Stimulated activated CD8-positive, alpha-beta memory T cell treated with anti-CD3 and anti-CD28 coated beads, Interleukin-15, amount 100 ng/mL, for 48 hours (primary cell): ENCODE data around the gene MANSC1.
"Not testable (repeated sequence)": the region's sequence is repeated elsewhere in the genome, so short reads cannot be mapped to it uniquely, and the experiment has no call there.

Experiments used
- DNase-seq, 2 donors: peaks; one replicate each; pipeline ENCODE4 v3.0.0-alpha.2; 2020; ENCODE audit warnings: low read depth in 2 of 2

MANSC1 gene

DNA sequence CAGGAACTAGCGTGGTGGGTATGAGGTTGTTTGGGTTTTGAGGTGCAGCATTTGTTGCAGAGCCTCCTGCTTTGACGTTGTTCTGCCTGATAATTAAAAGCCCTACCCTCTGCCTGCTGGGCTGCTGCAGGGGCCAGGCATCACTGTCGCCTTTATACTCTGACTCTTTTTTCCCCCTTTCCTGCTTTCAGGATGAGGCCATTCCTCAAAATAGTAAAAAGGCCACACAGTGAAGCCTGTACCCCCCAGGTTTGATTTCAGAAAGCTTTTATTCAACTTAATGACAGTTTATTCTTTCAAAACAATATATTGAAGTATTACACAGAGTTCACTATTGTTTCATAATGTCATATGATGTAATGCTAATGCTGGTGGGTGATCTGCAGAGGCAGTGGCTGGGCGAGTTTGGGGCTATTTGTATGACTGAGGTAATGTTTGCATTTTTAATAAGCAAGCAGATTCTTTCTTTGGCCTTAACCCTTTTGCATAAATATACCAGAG is 15.9 kb upstream of the MANSC1 start:
- no peak for DNase-seq

DNA sequence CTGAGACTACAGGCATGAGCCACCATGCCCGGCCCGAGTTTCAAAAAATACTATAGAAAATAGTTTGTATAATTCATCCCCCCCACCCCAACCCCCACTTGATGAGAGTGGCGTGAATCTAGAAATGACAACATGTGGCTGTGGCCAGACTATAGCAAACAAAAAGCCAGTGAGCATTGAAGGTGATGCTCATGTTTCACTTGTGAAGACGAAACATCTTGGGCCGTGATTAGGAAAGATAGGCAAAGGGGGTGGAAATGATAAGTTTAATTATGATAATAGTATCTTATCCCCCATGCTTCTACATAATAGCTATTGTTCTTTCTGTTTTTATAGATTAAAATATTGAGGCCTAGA is 15.4 kb upstream of the MANSC1 start:
- no peak for DNase-seq

DNA sequence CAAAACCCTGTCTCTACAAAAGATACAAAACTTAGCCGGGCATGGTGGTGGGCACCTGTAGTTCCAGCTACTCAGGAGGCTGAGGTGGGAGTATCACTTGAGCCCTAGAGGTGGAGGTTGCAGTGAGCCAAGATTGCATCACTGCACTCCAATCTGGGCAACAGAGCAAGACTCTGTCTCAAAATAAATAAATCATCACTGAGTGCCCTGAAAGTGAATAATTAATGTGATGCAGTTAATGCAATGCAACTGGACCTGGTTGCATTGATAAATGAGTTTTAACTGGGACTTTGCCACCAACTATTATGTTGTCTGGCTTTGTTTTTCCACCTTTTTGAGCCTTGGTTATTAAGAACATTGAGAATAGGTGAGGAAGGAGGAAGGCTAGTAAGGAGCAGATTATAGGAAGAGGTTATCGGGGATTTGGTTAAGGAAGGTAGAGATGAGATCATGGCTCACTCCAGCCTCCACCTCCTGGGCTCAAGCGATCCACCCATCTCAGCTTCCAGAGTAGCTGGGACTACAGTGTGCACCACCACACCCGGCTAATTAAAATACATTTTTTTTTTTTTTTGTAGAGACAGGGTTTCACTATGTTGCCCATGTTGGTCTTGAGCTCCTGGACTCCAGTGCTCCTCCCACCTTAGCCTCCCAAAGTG is 14.9 kb upstream of the MANSC1 start:
- DNase-seq, result no peak

DNA sequence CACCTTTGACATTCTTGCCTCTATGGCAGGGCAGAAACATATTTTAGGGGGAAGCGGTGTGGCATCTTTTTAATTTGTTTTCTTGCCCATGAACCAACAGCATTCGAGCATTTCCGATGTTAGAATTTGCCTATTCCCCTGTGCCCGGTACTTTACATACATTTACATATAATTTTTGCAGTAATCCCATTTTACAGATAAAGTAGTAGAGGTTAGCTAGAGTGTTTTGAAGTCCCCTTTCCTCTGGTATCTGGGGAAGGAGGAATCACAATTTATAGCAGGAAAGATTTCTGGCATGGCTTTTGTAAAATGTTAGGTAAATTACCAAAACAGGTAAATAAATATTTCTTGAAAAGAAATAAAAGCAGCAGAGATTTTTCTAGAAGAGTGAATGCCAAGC is 8.5 kb upstream of the MANSC1 start:
- DNase-seq, result no peak

DNA sequence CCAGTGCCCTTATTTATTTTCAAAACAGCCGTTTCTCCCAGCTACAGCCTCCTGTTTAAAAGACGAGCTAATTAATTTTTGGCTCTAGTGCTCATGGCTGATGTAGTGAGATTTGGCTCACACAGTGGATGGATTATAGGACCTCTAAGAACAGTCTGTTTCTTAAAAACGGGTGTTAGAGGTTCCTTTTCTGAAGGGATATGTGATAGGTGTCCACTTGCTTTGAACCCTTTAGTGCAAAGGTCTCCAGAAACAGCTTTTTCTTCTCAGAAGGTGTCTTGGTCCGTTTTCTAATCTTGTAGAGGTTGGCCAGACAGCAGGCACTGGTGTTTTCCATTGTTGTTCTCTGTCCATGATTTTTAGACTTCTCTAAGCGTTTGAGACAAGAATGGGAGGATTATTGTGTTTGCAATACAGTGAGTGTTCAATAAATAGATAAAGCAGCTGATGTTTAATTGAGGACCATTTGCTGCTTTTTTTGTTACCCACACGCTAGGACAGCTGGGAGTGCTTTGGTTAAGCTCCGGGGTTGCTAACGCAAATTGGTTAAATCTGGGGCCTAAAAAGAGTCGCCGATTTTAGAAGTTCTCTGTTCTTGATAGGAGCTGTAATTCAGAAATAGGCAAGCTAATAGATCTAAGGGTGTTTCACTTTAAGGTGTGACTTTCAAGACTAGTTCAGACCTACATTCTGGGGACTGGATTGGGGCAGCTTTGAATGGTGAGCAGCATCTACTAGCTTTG is 7.8 kb upstream of the MANSC1 start:
- DNase-seq, result no peak

DNA sequence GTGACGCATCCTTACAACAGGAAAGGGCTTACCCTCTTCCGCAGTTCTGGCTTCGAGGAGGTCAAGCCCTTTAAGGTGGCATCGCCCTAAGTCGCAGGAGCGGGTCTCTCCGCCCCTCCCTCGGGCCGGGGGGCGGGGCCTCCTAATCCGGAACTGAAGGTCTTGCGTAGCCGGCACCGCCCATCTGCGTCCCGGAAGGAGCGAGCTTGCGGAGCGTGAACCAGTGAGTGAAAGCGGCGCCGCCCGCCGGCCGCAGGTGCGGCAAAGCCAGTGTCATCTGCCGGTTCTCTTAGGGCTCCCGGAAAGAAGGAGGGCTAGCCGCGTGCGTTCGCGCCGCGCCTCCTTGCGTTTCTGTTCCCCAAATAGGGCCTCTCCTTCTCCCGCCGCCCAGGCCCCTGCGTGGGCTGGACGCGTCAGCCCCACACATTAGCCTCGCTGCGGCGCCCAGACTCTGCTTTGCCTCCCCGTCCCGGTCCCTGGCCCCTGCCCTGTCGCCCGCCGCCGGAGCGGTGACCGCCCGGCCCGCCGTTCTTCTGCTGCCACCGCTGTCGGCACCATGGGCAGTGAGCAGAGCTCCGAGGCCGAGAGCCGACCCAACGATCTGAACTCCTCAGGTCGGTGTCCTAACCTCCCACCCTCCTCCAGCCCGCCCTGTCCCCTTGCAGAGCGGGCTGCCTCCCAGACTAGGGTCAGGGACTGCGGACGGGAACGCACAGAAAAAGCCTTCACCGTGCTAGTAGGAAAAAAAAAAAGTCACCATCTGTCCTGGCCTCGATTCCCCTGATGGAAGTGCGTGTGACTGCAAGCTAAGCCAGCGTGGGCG is 7.1 kb upstream of the MANSC1 start, which contains the start of gene BORCS5:
BORCS5 (plus strand) TSS at position 183 of the 823 bp plus-strand sequence; CDS start at position 557, 374 bp downstream.
- DNase-seq, result peak; percentile 97 to 99

DNA sequence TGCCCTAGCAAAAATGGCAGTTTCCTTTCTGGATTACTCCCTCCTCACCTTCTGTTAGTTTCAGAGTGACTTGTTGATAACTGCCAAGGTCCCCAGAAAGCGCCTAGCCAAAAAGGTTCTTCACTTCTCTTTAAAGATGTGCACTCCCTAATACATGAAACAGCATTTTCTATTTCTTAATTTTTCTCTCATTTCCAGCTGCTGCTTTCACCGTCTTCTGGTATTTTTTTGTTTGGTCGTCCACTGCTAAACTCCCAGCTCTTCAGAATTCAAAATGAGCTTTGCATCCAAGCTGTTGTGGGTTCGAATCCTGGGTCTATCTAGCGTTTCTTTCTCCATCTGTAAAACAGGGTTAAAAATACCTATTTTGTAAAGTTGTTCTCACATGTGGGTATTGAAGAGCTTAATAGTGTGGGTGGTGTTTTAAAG is 6.4 kb upstream of the MANSC1 start:
- DNase-seq, result no peak

DNA sequence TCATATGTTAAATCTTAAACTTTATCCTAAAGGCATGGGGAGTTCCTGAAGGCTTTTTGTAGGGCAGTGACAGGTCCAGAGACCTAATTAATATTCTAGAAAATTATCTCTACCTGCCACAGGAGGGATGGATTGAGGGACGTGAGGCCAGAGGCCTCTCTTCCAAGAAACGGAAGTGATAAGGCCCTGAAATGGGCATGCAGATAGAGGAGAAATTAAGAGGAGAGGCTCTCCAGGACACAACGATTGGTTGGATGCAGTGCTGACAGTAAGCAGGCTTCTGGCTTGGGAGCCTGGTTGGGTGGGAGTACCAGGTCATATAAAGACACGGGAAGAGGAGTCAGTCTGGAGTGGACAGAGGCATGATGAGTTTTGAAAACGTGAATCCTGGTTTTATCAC is 3.8 kb upstream of the MANSC1 start:
- DNase-seq, result no peak

- DNase-seq, result no peak
Observed at GRCh38 chr12:12353276-12353675, 3.2 kb upstream of the MANSC1 start.

GRCh38 chr12:12351468-12352185 is 1.6 kb upstream of the MANSC1 start:
- not testable (repeated sequence) for DNase-seq

DNA sequence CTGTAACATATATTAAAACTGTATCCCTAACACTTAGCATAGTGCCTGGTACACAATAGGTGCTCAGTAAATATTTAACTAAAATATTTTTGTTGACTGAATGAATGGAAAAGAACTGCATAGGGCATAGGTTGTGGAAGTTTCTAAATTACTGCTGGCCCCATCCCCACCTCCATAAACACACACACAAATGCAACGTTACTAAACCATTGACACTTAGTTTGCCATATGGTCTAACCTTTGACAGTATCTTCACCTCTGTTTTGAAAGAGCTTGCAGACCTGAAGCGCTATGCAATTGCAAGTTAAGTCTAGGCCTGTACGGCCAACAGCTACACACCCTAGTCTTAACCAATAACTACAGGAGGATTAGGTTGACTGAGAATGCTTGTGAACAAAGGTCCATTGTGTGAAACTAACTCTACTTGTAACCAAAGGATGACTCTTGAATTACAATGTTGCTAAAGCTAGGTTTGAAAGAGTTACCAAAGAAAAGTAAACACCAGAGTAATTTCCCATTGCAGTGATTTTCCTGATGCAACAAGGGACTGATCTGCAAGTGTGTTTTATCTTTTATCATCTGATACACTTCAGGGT is 924 bp upstream of the MANSC1 start:
- no peak for DNase-seq

DNA sequence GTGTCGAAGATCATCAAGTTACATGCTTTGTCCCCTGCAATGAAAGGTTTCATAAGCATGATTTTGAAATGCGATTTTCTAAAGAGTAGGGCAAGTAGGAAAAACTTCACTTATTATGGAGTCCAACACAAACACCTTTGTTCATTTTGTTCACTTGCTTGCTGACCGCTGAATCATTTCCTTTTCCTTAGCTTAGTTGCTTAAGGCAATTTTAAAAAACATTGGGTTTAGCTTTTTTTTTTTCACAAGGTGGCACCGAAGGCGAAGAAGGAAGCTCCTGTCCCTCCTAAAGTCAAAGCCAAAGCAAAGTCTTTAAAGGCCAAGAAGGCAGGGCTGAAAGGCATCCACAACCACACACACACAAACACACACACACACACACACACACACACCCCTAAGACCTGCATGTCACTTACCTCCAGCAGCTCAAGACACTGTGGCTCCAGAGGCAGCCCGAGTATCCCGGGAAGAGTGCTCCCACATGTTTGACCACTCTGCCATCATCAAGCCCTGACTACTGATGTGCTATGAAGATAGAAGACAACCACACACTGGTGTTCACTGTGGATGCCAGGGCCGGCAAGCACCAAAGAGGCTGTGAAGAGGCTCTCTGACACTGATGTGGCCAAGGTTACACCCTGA is 11.4 kb downstream of the MANSC1 start:
- no peak for DNase-seq

DNA sequence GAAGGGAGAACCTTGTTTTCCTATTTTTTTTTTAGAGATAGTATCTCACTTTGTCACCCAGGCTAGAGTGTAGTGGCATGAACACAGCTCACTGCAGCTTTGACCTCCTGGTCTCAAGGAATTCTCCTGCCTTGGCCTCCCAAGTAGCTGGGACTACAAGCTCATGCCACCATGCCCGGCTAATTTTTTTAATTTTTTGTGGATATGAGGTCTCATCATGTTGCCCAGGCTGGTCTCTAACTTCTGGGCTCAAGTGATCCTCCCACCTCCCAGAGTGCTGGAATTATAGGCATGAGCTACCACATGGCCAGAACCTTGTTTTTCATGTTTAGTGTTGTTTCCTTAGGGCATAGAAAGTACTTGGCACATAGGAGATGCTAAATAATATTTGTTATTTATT is 13.5 kb downstream of the MANSC1 start:
- DNase-seq, result no peak

GRCh38 chr12:12336049-12336411 is 14.0 kb downstream of the MANSC1 start:
- DNase-seq, result no peak

DNA sequence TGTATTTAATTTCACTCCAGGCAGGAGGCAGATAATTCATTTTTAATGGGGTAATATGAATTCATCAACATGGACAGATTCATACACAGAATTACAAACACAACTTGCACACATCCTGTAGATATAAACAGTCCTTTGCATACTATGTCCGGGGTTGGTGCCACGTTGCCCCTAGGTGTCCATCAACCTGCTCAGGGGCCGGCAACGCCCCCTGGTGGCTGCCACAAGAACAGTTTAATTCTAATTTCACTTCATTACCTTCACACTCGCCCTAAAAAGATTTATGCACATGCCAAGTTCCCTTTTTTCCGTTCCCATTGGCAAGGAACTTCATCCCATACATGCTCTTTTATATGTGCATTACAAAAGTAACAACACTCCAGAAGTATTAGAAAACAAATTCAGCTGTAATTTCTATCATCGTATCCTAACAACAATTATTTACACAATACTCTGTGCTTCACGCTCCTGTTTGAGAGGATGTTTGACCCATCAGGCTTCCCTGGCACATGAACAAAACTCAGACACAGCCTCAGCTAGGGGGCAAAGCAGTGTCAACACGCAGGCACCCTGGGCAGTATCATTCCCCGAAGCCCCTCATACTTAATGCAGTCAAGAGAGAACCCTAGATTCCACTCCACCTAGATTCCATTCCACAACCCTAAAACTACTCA is 15.5 kb downstream of the MANSC1 start:
- DNase-seq, result peak; percentile 39 to 48

DNA sequence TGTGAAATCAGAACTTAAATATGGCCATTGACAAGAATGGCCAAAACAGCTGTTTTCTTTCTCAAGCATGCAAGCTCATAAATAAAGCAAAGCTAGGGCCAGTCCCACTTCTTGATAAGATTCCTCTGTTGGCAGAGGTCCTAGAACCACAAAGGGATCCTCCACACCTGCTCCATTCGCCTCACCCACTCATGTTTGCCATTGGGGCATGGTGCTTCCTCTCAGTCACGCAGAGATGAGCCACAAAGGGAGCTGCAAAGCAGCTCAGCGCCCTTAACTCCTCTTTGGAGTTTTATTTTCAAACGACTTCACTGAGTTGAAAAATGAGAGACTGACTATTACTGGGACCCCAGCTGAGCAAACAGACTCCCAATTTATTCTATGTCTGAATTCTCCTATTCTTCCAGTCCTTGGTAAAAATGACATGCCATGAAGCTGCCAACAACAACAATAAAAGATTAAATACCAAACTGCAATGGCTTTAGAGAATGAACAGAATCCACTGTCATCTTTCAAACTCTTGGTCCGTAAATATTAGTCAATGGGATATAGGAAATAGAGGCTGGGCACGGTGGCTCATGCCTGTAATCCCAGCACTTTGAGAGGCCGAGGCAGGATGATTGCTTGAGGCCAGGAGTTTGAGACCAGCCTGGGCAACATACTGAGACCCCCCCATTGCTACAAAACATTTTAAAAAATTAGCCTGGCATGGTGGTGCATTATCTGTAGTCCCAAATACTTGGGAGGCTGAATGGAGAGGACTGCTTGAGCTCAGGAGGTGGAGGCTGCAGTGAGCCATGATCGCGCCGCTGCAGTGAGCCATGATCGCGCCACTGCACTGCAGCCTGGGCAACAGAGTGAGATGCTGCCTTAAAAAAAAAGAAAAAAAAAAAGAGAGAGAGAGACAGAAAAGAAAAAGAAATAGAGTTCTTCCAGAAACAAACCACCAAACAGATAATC is 16.4 kb downstream of the MANSC1 start:
- no peak for DNase-seq

DNA sequence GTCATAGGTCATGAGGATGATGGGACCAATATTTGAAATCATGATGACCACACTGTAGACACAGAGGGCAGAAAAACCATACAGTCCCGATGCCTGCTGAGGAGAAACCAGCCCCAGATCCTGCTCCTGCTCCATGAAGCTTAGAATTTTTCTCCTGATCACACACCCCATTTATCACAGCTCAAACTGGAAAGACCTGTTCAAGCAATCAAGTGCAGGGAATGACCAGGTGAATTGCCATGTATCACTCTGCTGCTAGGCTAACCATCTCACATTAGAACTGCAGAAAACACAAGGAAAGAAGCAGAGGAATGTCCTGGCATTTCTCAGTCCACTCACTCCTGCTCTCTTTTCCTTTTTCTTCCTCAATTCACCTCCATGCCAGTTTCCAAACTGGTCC is 18.1 kb downstream of the MANSC1 start:
- no peak for DNase-seq

DNA sequence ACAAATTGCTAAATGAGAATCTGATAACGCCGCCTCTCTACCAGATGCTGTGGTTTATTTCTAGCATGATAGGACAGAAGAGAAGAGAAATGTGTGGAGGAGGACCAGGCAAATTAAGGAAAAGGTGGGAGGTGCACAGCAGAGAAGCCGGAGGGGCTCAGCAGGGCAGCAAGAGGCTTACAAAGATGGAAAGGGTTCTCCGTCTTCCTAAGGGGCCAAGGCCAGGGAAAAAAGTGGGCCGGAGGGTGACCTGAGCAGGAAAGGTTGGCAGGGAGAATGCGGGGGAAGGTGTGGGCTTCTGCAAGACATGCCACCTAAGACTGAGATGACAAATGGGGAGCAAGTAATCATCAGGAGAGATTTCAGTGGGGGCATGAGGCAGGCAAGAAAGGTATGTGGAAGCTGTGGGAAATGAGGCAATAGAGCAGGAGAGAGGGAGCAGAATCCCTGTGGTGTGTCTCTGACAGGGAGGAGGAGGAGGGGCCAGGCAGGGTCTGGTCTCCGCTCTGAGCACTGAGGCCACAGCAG is 18.7 kb downstream of the MANSC1 start:
- DNase-seq, result no peak

GRCh38 chr12:12327802-12328201 is 22.2 kb downstream of the MANSC1 start:
- DNase-seq, result no peak
